Measurements from ENCODE around the gene ZNF71. TPM values are rescaled to one million over a fixed set of nuclear protein-coding genes. Genes with fewer than 3 reads are reported as not detected.
A peak's percentile ranks its signal among the peaks of the same experiment; 100 is the strongest.
"Not testable (repeated sequence)": the region's sequence is repeated elsewhere in the genome, so short reads cannot be mapped to it uniquely, and the experiment has no call there.

The ZNF71 gene
- total RNA-seq, 4 donors from 2014 or later = 11.3 to 29.9 (median 17.8) TPM

DNA sequence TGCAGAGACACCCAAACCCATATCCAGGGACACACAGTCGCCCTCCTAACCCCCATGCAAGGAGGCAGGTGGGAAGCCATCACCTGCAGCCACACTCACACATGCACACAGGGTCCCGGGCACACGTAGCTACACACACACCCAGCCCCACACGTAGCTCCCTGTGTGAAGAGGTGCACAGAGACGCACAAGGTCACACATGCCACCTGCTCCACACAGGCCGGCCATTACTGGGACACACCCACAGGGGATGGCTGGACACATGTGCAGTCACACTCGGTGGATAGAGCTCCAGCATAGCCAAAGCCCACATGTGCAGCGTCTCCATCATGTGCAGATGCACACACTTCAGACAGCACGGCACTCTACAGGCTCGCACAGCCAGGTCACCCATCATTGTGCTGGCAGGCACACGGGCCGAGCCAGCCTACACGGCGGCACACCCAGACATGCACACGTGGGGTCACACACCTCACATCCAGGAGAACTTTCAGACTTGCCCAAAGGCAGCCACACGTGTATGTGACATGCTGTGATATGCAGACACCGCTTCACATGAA is 75.4 kb downstream of the ZNF71 start:
- WGBS, 2 donors (ENCODE audit: low coverage in 1 of 2) = 76 to 100% methylated on average over 1 to 7 of the region's 17 CpGs
- peaks cover 0 to 6% of the 10 kb centered on the region in 2 donors for H3K36me3 ChIP-seq
- H3K27ac ChIP-seq = no peak overlapping the region
- H3K4me3 ChIP-seq = peak overlapping the region; percentile 67 to 74
- TF ChIP-seq, protein P1, sequence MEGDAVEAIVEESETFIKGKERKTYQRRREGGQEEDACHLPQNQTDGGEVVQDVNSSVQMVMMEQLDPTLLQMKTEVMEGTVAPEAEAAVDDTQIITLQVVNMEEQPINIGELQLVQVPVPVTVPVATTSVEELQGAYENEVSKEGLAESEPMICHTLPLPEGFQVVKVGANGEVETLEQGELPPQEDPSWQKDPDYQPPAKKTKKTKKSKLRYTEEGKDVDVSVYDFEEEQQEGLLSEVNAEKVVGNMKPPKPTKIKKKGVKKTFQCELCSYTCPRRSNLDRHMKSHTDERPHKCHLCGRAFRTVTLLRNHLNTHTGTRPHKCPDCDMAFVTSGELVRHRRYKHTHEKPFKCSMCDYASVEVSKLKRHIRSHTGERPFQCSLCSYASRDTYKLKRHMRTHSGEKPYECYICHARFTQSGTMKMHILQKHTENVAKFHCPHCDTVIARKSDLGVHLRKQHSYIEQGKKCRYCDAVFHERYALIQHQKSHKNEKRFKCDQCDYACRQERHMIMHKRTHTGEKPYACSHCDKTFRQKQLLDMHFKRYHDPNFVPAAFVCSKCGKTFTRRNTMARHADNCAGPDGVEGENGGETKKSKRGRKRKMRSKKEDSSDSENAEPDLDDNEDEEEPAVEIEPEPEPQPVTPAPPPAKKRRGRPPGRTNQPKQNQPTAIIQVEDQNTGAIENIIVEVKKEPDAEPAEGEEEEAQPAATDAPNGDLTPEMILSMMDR (IDR thresholded peaks at IDR 0.05) = no peak
- no peak for TF ChIP-seq POLR2AphosphoS5 (IDR thresholded peaks at IDR 0.05)
- no peak for TF ChIP-seq POLR2A (IDR thresholded peaks at IDR 0.05)
- TF ChIP-seq EP300 (IDR thresholded peaks at IDR 0.05) = no peak
- no peaks in the 10 kb centered on the region for H3K9me3 ChIP-seq
- no peak for ATAC-seq
- H3K27me3 ChIP-seq = no peaks in the 10 kb centered on the region
- peaks cover 0 to 25% (median 9%) of the 10 kb centered on the region in 3 donors for H3K4me1 ChIP-seq

DNA sequence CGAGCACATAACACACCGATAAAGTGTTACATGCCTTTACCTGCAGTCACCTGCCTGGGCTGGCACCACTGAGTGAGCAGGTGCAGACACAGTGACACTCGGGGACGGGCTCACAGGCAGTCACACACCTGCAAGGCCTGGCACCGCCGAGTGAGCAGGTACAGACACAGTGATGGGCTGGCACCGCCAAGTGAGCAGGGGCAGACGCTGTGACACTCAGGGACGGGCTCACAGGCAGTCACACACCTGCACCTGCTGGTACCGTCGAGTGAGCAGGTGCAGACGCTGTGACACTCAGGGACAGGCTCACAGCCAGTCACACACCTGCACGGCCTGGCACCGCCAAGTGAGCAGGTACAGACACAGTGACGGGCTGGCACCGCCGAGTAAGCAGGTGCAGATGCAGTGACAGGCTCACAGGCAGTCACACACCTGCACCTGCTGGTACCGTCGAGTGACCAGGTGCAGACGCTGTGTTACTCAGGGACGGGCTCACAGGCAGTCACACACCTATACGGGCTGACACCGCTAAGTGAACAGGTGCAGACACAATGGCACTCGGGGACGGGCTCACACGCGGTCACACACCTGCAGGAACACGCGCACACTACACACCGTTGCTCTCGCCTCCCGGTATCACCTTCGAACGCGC is 76.0 kb downstream of the ZNF71 start:
- ATAC-seq = no peak
- H3K4me1 ChIP-seq = peaks cover 0 to 25% (median 9%) of the 10 kb centered on the region in 3 donors
- H3K36me3 ChIP-seq = peaks cover 0 to 3% of the 10 kb centered on the region in 2 donors
- no peaks in the 10 kb centered on the region for H3K27me3 ChIP-seq
- 0% methylated on average over 1 of the region's 35 CpGs; no CpG with 5 or more reads in 1 of the 2 donors for WGBS, 2 donors (ENCODE audit: low coverage in 1 of 2)
- peak overlapping the region in 3 of 4 donors; percentile 58 to 74 (median 70) for H3K27ac ChIP-seq
- H3K9me3 ChIP-seq = no peaks in the 10 kb centered on the region
- H3K4me3 ChIP-seq = peak overlapping the region; percentile 67 to 74
- TF ChIP-seq EP300 (IDR thresholded peaks at IDR 0.05) (no peak), POLR2A (IDR thresholded peaks at IDR 0.05) (no peak), POLR2AphosphoS5 (IDR thresholded peaks at IDR 0.05) (no peak)
- TF ChIP-seq, protein P1 (IDR thresholded peaks at IDR 0.05) = no peak

DNA sequence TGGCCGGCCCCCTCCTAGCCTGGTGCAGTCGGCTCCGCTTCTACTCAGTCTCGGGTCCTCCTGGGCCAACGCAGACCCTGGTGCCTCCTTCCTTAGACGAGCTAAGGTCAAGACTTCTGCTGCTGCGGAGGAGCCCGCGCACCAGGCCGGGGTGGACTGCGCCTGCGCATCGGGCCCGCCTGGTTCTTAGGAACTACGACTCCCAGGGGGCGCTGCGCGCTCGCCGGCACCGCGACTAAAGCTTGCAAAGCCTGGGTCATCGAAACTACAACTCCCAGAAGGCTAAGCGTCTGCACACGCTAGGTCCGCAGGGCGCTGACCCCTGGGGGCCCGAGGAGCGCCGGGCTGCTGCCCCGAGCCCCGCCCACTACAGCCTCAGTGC is 76.5 kb downstream of the ZNF71 start, which contains the start of gene ZNF835:
TSS of gene ZNF835 (minus strand) at position 145 of the 382 bp plus-strand sequence. CDS start 6,559 bp downstream, outside the sequence.
- Histone ChIP-seq H3K36me3 (no peaks in the 10 kb centered on the region), H3K27ac (peak within 1 kb of the TSS in 3 of 4 donors; percentile 58 to 74 (median 70)), H3K27me3 (no peaks in the 10 kb centered on the region), H3K4me3 (peak within 1 kb of the TSS; percentile 67 to 74), H3K4me1 (peaks cover 0 to 25% (median 9%) of the 10 kb centered on the region in 3 donors), H3K9me3 (no peaks in the 10 kb centered on the region)
- no CpG with 5 or more reads among the region's 32 CpGs for WGBS, 2 donors (ENCODE audit: low coverage in 1 of 2)
- TF ChIP-seq POLR2A (IDR thresholded peaks at IDR 0.05) (peak; percentile 25 to 49), EP300 (IDR thresholded peaks at IDR 0.05) (no peak), POLR2AphosphoS5 (IDR thresholded peaks at IDR 0.05) (peak; percentile 64)
- TF ChIP-seq, protein P1 (IDR thresholded peaks at IDR 0.05) = peak in 3 of 4 experiments; percentile 40 to 55 (median 41)
- ATAC-seq = peak; percentile 98

DNA sequence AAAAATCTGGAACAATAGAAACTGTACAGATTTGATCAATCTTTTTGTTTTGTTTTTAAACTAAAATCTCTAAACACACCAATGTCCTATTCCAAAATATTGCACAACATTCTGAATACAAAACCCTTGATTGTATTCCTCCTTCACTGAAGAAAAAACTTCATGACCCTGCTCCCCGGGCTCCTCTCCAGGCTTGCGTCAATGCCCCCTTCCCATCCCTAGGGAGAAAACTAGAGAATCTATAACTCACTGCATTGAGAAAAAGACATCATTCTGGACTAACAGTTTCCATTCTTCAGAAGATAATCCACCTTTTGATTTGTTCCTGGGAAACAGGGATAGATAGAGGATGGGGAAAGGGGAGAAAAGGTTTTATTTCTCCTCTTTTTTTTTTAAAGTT is 77.5 kb downstream of the ZNF71 start:
- not testable (repeated sequence) for H3K27me3 ChIP-seq, H3K4me3 ChIP-seq, ATAC-seq, H3K27ac ChIP-seq, H3K9me3 ChIP-seq, H3K36me3 ChIP-seq
- H3K4me1 ChIP-seq = peaks cover 0 to 25% (median 9%) of the 10 kb centered on the region in 3 donors
- 76 to 81% methylated on average over 2 of the region's 2 CpGs for WGBS, 2 donors (ENCODE audit: low coverage in 1 of 2)

Other genes with a start within 250 kb of the ZNF71 start
- gene ZNF582, start 201.8 kb upstream of the ZNF71 start, total RNA-seq = 1 to 10 TPM; 3.5 to 5.7 (median 5.0) TPM
- gene ZNF583, start 191.0 kb upstream of the ZNF71 start, total RNA-seq = 10 to 100 TPM in 2 of 4 donors, 1 to 10 TPM in 2; 6.2 to 15.1 (median 9.7) TPM
- gene ZNF667, start 118.0 kb upstream of the ZNF71 start, total RNA-seq = 1 to 10 TPM; 2.5 to 6.7 (median 3.4) TPM
- gene ZNF471, start 87.4 kb upstream of the ZNF71 start, total RNA-seq = 10 to 100 TPM in 2 of 4 donors, 1 to 10 TPM in 2; 8.4 to 18.7 (median 10.2) TPM
- gene ZFP28, start 56.4 kb upstream of the ZNF71 start, total RNA-seq = 10 to 100 TPM; 10.2 to 19.1 (median 14.3) TPM
- gene ZNF470, start 27.8 kb upstream of the ZNF71 start, total RNA-seq = 1 to 10 TPM; 3.9 to 8.1 (median 6.7) TPM
- gene SMIM17, start 47.9 kb downstream of the ZNF71 start, total RNA-seq = 1 to 10 TPM in 2 of 4 donors, not detected in 2; 1.1 to 1.4 TPM
- gene ZNF835, start 76.5 kb downstream of the ZNF71 start, total RNA-seq = 10 to 100 TPM in 1 of 4 donors, 1 to 10 TPM in 3; 4.8 to 11.4 (median 6.1) TPM
- 10 to 100 TPM in 3 of 4 donors, 1 to 10 TPM in 1; 9.6 to 16.2 (median 13.5) TPM for gene PEG3, start 245.4 kb downstream of the ZNF71 start, total RNA-seq
- gene ZIM2, start 245.4 kb downstream of the ZNF71 start, total RNA-seq = 1 to 10 TPM in 1 of 4 donors, under 1 TPM in 3; 0.31 to 1.0 (median 0.39) TPM